HepG2 (cell line): ENCODE results near the gene MRNIP. TPM values are rescaled to one million over a fixed set of nuclear protein-coding genes. Genes with fewer than 3 reads are reported as not detected.

ENCODE experiments used
- ATAC-seq: fragments of 200-7000 bp; cut with Tn5 transposase; 3 replicates; pipeline ENCODE4 v1.9.1; 2020; ENCODE audit warnings: mild to moderate bottlenecking, moderate library complexity
- BruUV-seq: library from RNA; stranded (reverse); fragments of 400-500 nt; replicated peaks from 2 replicates; lab custom pipeline; 2021; lab: Mats Ljungman, UMichigan
- CTCF ChIA-PET: fragments of 300-600 bp; formaldehyde crosslinking; extraction: SDS; loops from one replicate; lab custom pipeline; 2021; ENCODE audit warnings: low total read pairs, inconsistent platforms, low intra/inter-chr PET ratio; lab: Yijun Ruan, JAX
- POLR2A ChIA-PET: fragments of 350-600 bp; sonication (Branson Sonifier 250); formaldehyde crosslinking; loops from one replicate; lab custom pipeline; 2020; ENCODE audit warnings: antibody characterized with exemption, inconsistent platforms; lab: Yijun Ruan, JAX
- DNase-seq: peaks from one replicate; pipeline ENCODE4 v3.0.0-alpha.2; 2015; ENCODE audit warnings: low spot score
- FAIRE-seq: peaks from 3 replicates; lab custom pipeline; 2011; peaks lifted over from hg19 to GRCh38; lab: Jason Lieb, UNC
- H2AFZ ChIP-seq: one replicate; pipeline ENCODE4 v1.6.1; 2011; ENCODE audit warnings: low read length, inconsistent platforms
- H3K27ac ChIP-seq: fragments of 300-600 bp; 3 replicates; pipeline ENCODE4 v1.8.0; 2011; ENCODE audit warnings: mixed run types, mild to moderate bottlenecking, mixed read lengths, low read length, inconsistent platforms; ENCODE audit not compliant: insufficient read depth; ENCODE audit errors: extremely low read length
- H3K27me3 ChIP-seq, 2 experiments: fragments of 200-600 bp in 1 of 2; 2 replicates in 1 of 2; 3 replicates in 1 of 2; pipeline versions ENCODE4 v1.6.0 to v1.8.0; 2011; ENCODE audit warnings: low read length in 2 of 2, mild to moderate bottlenecking in 2 of 2, moderate library complexity in 2 of 2, inconsistent platforms in 1 of 2; ENCODE audit not compliant: insufficient read depth in 2 of 2, control insufficient read depth in 1 of 2
- H3K36me3 ChIP-seq, 2 experiments: fragments of 200-600 bp in 1 of 2; replicated peaks in 1 of 2; 2 replicates in 1 of 2; 3 replicates in 1 of 2; pipeline versions ENCODE4 v1.5.1 to v1.8.0; 2011; ENCODE audit warnings: low read length in 2 of 2, inconsistent platforms in 1 of 2; ENCODE audit not compliant: insufficient read depth in 2 of 2, control insufficient read depth in 1 of 2
- H3K4me1 ChIP-seq: 2 replicates; pipeline ENCODE4 v1.5.1; 2012; ENCODE audit warnings: low read length, inconsistent platforms; ENCODE audit not compliant: insufficient read depth
- H3K4me2 ChIP-seq: 2 replicates; pipeline ENCODE4 v1.6.0; 2011; ENCODE audit warnings: low read depth, low read length, inconsistent platforms
- H3K4me3 ChIP-seq, 3 experiments: fragments of 200-600 bp in 1 of 3; sonication (generic), shearing (Covaris generic) in 1 of 3; replicated peaks in 1 of 3; 2 replicates each; pipeline ENCODE4 v1.5.1; 2011 to 2016; ENCODE audit warnings: low read length in 3 of 3, inconsistent platforms in 2 of 3, low read depth in 2 of 3, mild to moderate bottlenecking in 2 of 3, control low read depth in 1 of 3, mixed read lengths in 1 of 3; ENCODE audit not compliant: insufficient read depth in 1 of 3
- H3K79me2 ChIP-seq: one replicate; pipeline ENCODE4 v1.6.1; 2011; ENCODE audit warnings: low read length, inconsistent platforms; ENCODE audit not compliant: insufficient read depth
- H3K9ac ChIP-seq: 2 replicates; pipeline ENCODE4 v1.6.0; 2011; ENCODE audit warnings: mild to moderate bottlenecking, low read depth, low read length, inconsistent platforms; ENCODE audit not compliant: insufficient read depth
- H3K9me3 ChIP-seq: 2 replicates; pipeline ENCODE4 v1.5.1; 2012; ENCODE audit warnings: mild to moderate bottlenecking, low read length
- H4K20me1 ChIP-seq: 2 replicates; pipeline ENCODE4 v1.6.0; 2011; ENCODE audit warnings: inconsistent platforms, mild to moderate bottlenecking, low read length, moderate library complexity; ENCODE audit not compliant: insufficient read depth
- BRD4 ChIP-seq: sonication (generic); formaldehyde crosslinking; IDR thresholded peaks from 2 replicates; pipeline ENCODE4 v1.4.0; 2020; ENCODE audit warnings: missing genetic modification reagents
- HDAC6 ChIP-seq: fragments of 200-600 bp; sonication (generic); IDR thresholded peaks from 2 replicates; pipeline ENCODE4 v1.7.0; 2017; ENCODE audit warnings: mild to moderate bottlenecking, antibody characterized with exemption, low read length, low read depth
- HNF1A ChIP-seq, 2 experiments: sonication (generic) in 1 of 2; formaldehyde crosslinking in 1 of 2; IDR thresholded peaks; 2 replicates each; pipeline versions ENCODE4 v1.4.0 to v1.6.1; 2016 to 2020; ENCODE audit warnings: borderline replicate concordance in 1 of 2, low read depth in 1 of 2, mild to moderate bottlenecking in 1 of 2, missing genetic modification reagents in 1 of 2
- KDM5A ChIP-seq: fragments of 200-600 bp; sonication (generic); IDR thresholded peaks from 2 replicates; pipeline ENCODE4 v1.7.0; 2018; ENCODE audit warnings: antibody characterized with exemption, mild to moderate bottlenecking, low read length, borderline replicate concordance
- KLF11 ChIP-seq: IDR thresholded peaks from 2 replicates; pipeline ENCODE4 v1.6.1; 2016; ENCODE audit warnings: missing compliant biosample characterization
- MAF1 ChIP-seq: sonication (generic); formaldehyde crosslinking; IDR thresholded peaks from 2 replicates; pipeline ENCODE4 v1.5.0; 2020; ENCODE audit warnings: missing genetic modification reagents, borderline replicate concordance
- NR3C1 ChIP-seq: sonication (generic); formaldehyde crosslinking; IDR thresholded peaks from 2 replicates; pipeline ENCODE4 v1.4.0; 2020; ENCODE audit warnings: missing genetic modification reagents
- RNF219 ChIP-seq: sonication (generic); formaldehyde crosslinking; IDR thresholded peaks from 2 replicates; pipeline ENCODE4 v1.5.0; 2020; ENCODE audit warnings: mild to moderate bottlenecking, missing genetic modification reagents
- SAFB2 ChIP-seq: sonication (generic); formaldehyde crosslinking; IDR thresholded peaks from 2 replicates; pipeline ENCODE4 v1.5.1; 2020; ENCODE audit warnings: missing genetic modification reagents, low read depth, mild to moderate bottlenecking, borderline replicate concordance
- SALL2 ChIP-seq: sonication (generic); formaldehyde crosslinking; IDR thresholded peaks from 2 replicates; pipeline ENCODE4 v1.8.1; 2023; ENCODE audit warnings: mild to moderate bottlenecking, missing genetic modification reagents, inconsistent platforms
- ZFX ChIP-seq: sonication (generic); formaldehyde crosslinking; IDR thresholded peaks from 2 replicates; pipeline ENCODE4 v1.4.0; 2020; ENCODE audit warnings: mild to moderate bottlenecking, low read depth, missing genetic modification reagents, moderate library complexity
- ZNF138 ChIP-seq: sonication (generic); formaldehyde crosslinking; IDR thresholded peaks from 2 replicates; pipeline ENCODE4 v1.5.0; 2020; ENCODE audit warnings: mild to moderate bottlenecking, low read depth, missing genetic modification reagents
- ZNF446 ChIP-seq: sonication (generic); formaldehyde crosslinking; IDR thresholded peaks from 2 replicates; pipeline ENCODE4 v1.5.0; 2020; ENCODE audit warnings: mild to moderate bottlenecking, missing genetic modification reagents
- ZNF503 ChIP-seq: sonication (generic); formaldehyde crosslinking; IDR thresholded peaks from 2 replicates; pipeline ENCODE4 v1.4.0; 2020; ENCODE audit warnings: missing genetic modification reagents
- ZZZ3 ChIP-seq: sonication (generic); formaldehyde crosslinking; IDR thresholded peaks from 2 replicates; pipeline ENCODE4 v1.4.0; 2020; ENCODE audit warnings: missing genetic modification reagents, mild to moderate bottlenecking, borderline replicate concordance
- WGBS: methylation state at CpG from one replicate; pipeline ENCODE4 v1.1.6; 2017; ENCODE audit warnings: low lambda C conversion rate; 5-methylcytosine and 5-hydroxymethylcytosine counted together
- in situ Hi-C: cut with HindIII; loops from 2 replicates; pipeline ENCODE4 v1.10.0; 2017; ENCODE audit warnings: low pct_unique_long_range_greater_than_20kb; ENCODE audit not compliant: extremely low pct_ligation_motif_present
- intact Hi-C: fragments of 100-400 bp; cut with micrococcal nuclease; formaldehyde crosslinking; loops from one replicate; pipeline ENCODE4 v1.10.0; 2022; ENCODE audit not compliant: unreplicated experiment
- polyA plus RNA-seq, 8 experiments: library from polyadenylated mRNA; depleted of rRNA in 3 of 8; stranded (reverse) in 7 of 8; unstranded in 1 of 8; fragments of >200 nt; fragmentation: Illumina TruSeq in 4 of 8; extraction: Trizol in 4 of 8; gene quantifications; 2 replicates each; pipeline versions ENCODE4 v1.2.1 to v1.2.3, GENCODE V29; 2011 to 2016; ENCODE audit warnings: low read depth in 4 of 8, missing spikeins in 1 of 8, mixed read lengths in 1 of 8; ENCODE audit not compliant: insufficient read depth in 1 of 8
- total RNA-seq, 5 experiments: library from RNA; depleted of rRNA; stranded (reverse); fragments of >200 nt; fragmentation: Illumina TruSeq; extraction: Trizol; gene quantifications; 2 replicates each; pipeline ENCODE4 v1.2.3, GENCODE V29; 2016; ENCODE audit warnings: low read depth in 1 of 5

The MRNIP gene
- total and polyA plus RNA-seq, 2 of the 13 experiments (the other 11 are each of a cell fraction or from before 2014, with no cell fraction given), result 15.5 to 34.1 TPM

GRCh38 chr5:179875741-179876609 lies 17.4 kb upstream of the MRNIP start:
- H3K27me3 ChIP-seq, result no peaks in the 10 kb centered on the region
- no peak for TF ChIP-seq NR3C1 (CRISPR knock-in tag)
- no peak for TF ChIP-seq ZFX
- TF ChIP-seq SAFB2 (CRISPR knock-in tag), result no peak
- TF ChIP-seq MAF1 (CRISPR knock-in tag), result no peak
- no peak for TF ChIP-seq KDM5A
- TF ChIP-seq KLF11 (CRISPR knock-in tag), result no peak
- TF ChIP-seq HDAC6, result no peak
- no peak for TF ChIP-seq SALL2 (CRISPR knock-in tag)
- no peak for TF ChIP-seq ZZZ3 (CRISPR knock-in tag)
- TF ChIP-seq RNF219 (CRISPR knock-in tag), result no peak
- TF ChIP-seq BRD4 (CRISPR knock-in tag), result no peak
- TF ChIP-seq ZNF503 (CRISPR knock-in tag), result no peak
- no peak for TF ChIP-seq HNF1A (IDR thresholded peaks at IDR 0.05; ENCODE audit: low read depth)
- no peak for TF ChIP-seq HNF1A (CRISPR knock-in tag; IDR thresholded peaks at IDR 0.05; ENCODE audit: borderline replicate concordance)
- TF ChIP-seq ZNF446 (CRISPR knock-in tag), result no peak
- TF ChIP-seq ZNF138 (CRISPR knock-in tag), result no peak

More at GRCh38 chr5:179875741-179876609, 17.4 kb upstream of the MRNIP start:
- no peak overlapping the region for H3K4me3 ChIP-seq
- 99% methylated on average over 10 of the region's 16 CpGs for WGBS
- POLR2A ChIA-PET, result no interaction called here
- H2AFZ ChIP-seq, result no peak overlapping the region
- no peak overlapping the region for H3K27ac ChIP-seq
- no peaks in the 10 kb centered on the region for H3K4me1 ChIP-seq
- ATAC-seq (no peak), FAIRE-seq (no peak), DNase-seq (no peak)
- CTCF ChIA-PET, result no interaction called here
- no peaks in the 10 kb centered on the region for H4K20me1 ChIP-seq
- peaks cover 21 to 52% of the 10 kb centered on the region in 2 experiments; a peak in 4 of 5 replicates for H3K36me3 ChIP-seq
- no peaks in the 10 kb centered on the region for H3K9me3 ChIP-seq
- H3K79me2 ChIP-seq, result no peaks in the 10 kb centered on the region
- no peak overlapping the region for H3K4me2 ChIP-seq
- no peak overlapping the region for H3K9ac ChIP-seq
- intact Hi-C loops, result no loop called here
- in situ Hi-C loops, result no loop called here
- TSS peak; percentile 19 for BruUV-seq
